Measurements from ENCODE around the gene STK32B. TPM values are rescaled to one million over a fixed set of nuclear protein-coding genes. Genes with fewer than 3 reads are reported as not detected.
"Not testable (repeated sequence)": the region's sequence is repeated elsewhere in the genome, so short reads cannot be mapped to it uniquely, and the experiment has no call there.

STK32B gene
- total and polyA plus RNA-seq, 12 donors, result 0.16 to 6.8 (median 0.52) TPM

- no peak for DNase-seq
- Histone ChIP-seq H3K9me3 (replicated peaks in 1 of 3) (no peaks in the 10 kb centered on the region), H3K27me3 (no peaks in the 10 kb centered on the region), H3K4me3 (no peak overlapping the region), H3K36me3 (replicated peaks in 1 of 2) (no peaks in the 10 kb centered on the region), H3K4me1 (replicated peaks in 1 of 2) (no peaks in the 10 kb centered on the region), H3K27ac (no peak overlapping the region)
- intact Hi-C loops (cut with DNase I), result no loop called here
- 53 to 61% (median 57%) methylated on average over 1 of the region's 1 CpG for WGBS, 4 donors
- TF ChIP-seq CTCF (IDR thresholded peaks at IDR 0.05) (no peak), POLR2A (IDR thresholded peaks at IDR 0.05) (no peak)
Observed at GRCh38 chr4:5224340-5224739, 173.1 kb downstream of the STK32B start.

- no peak for TF ChIP-seq POLR2A (IDR thresholded peaks at IDR 0.05)
- no peak for TF ChIP-seq CTCF (IDR thresholded peaks at IDR 0.05)
- intact Hi-C loops (cut with DNase I), result no loop called here
- DNase-seq, result no peak
- Histone ChIP-seq H3K27me3 (no peaks in the 10 kb centered on the region), H3K4me3 (no peak overlapping the region), H3K4me1 (replicated peaks in 1 of 2) (no peaks in the 10 kb centered on the region), H3K9me3 (replicated peaks in 1 of 3) (no peaks in the 10 kb centered on the region), H3K27ac (no peak overlapping the region), H3K36me3 (replicated peaks in 1 of 2) (no peaks in the 10 kb centered on the region)
- WGBS, 4 donors, result 67 to 70% (median 69%) methylated on average over 1 of the region's 1 CpG
Observed at GRCh38 chr4:5232549-5232948, 181.3 kb downstream of the STK32B start.

GRCh38 chr4:5237086-5237660, 185.9 kb downstream of the STK32B start:
- Histone ChIP-seq H3K4me1 (replicated peaks in 1 of 2) (no peaks in the 10 kb centered on the region), H3K4me3 (no peak overlapping the region), H3K27ac (no peak overlapping the region), H3K27me3 (no peaks in the 10 kb centered on the region), H3K36me3 (replicated peaks in 1 of 2) (no peaks in the 10 kb centered on the region), H3K9me3 (replicated peaks in 1 of 3) (no peaks in the 10 kb centered on the region)
- DNase-seq, result no peak
- TF ChIP-seq CTCF (IDR thresholded peaks at IDR 0.05) (no peak), POLR2A (IDR thresholded peaks at IDR 0.05) (no peak)
- intact Hi-C loops (cut with DNase I), result no loop called here
- WGBS, 4 donors, result 73 to 83% (median 77%) methylated on average over 3 of the region's 3 CpGs

- intact Hi-C loops (cut with DNase I), result no loop called here
- 60 to 67% (median 65%) methylated on average over 4 of the region's 4 CpGs for WGBS, 4 donors
- no peaks in the 10 kb centered on the region for H3K36me3 ChIP-seq (replicated peaks in 1 of 2)
- H3K9me3 ChIP-seq (replicated peaks in 1 of 3), result no peaks in the 10 kb centered on the region
- no peak for DNase-seq
- H3K4me1 ChIP-seq (replicated peaks in 1 of 2), result no peaks in the 10 kb centered on the region
- no peak overlapping the region for H3K27ac ChIP-seq
- no peaks in the 10 kb centered on the region for H3K27me3 ChIP-seq
- H3K4me3 ChIP-seq, result no peak overlapping the region
- TF ChIP-seq CTCF (IDR thresholded peaks at IDR 0.05), result no peak
- TF ChIP-seq POLR2A (IDR thresholded peaks at IDR 0.05), result no peak
Observed at GRCh38 chr4:5238173-5238572, 186.9 kb downstream of the STK32B start.

- intact Hi-C loops (cut with DNase I); H3K27me3 ChIP-seq: not testable (repeated sequence)
- 69 to 88% (median 83%) methylated on average over 5 to 7 of the region's 7 CpGs for WGBS, 4 donors
Observed at GRCh38 chr4:5247061-5247460, 195.8 kb downstream of the STK32B start.

More at GRCh38 chr4:5247061-5247460, 195.8 kb downstream of the STK32B start:
- not testable (repeated sequence) for H3K27ac ChIP-seq; H3K4me1 ChIP-seq (replicated peaks in 1 of 2); H3K4me3 ChIP-seq; H3K36me3 ChIP-seq (replicated peaks in 1 of 2); H3K9me3 ChIP-seq (replicated peaks in 1 of 3); DNase-seq
